Astrocyte of the hippocampus (primary cell): Measurements from ENCODE around the gene TICRR.
A peak's percentile ranks its signal among the peaks of the same experiment; 100 is the strongest.
"Not testable (repeated sequence)": the region's sequence is repeated elsewhere in the genome, so short reads cannot be mapped to it uniquely, and the experiment has no call there.

Experiments used
- DNase-seq: peaks from one replicate; pipeline ENCODE4 v3.0.0; 2011; ENCODE audit warnings: low read depth, low spot score

The TICRR gene, protein sequence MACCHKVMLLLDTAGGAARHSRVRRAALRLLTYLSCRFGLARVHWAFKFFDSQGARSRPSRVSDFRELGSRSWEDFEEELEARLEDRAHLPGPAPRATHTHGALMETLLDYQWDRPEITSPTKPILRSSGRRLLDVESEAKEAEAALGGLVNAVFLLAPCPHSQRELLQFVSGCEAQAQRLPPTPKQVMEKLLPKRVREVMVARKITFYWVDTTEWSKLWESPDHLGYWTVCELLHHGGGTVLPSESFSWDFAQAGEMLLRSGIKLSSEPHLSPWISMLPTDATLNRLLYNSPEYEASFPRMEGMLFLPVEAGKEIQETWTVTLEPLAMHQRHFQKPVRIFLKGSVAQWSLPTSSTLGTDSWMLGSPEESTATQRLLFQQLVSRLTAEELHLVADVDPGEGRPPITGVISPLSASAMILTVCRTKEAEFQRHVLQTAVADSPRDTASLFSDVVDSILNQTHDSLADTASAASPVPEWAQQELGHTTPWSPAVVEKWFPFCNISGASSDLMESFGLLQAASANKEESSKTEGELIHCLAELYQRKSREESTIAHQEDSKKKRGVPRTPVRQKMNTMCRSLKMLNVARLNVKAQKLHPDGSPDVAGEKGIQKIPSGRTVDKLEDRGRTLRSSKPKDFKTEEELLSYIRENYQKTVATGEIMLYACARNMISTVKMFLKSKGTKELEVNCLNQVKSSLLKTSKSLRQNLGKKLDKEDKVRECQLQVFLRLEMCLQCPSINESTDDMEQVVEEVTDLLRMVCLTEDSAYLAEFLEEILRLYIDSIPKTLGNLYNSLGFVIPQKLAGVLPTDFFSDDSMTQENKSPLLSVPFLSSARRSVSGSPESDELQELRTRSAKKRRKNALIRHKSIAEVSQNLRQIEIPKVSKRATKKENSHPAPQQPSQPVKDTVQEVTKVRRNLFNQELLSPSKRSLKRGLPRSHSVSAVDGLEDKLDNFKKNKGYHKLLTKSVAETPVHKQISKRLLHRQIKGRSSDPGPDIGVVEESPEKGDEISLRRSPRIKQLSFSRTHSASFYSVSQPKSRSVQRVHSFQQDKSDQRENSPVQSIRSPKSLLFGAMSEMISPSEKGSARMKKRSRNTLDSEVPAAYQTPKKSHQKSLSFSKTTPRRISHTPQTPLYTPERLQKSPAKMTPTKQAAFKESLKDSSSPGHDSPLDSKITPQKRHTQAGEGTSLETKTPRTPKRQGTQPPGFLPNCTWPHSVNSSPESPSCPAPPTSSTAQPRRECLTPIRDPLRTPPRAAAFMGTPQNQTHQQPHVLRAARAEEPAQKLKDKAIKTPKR (N-terminal part only)

DNA sequence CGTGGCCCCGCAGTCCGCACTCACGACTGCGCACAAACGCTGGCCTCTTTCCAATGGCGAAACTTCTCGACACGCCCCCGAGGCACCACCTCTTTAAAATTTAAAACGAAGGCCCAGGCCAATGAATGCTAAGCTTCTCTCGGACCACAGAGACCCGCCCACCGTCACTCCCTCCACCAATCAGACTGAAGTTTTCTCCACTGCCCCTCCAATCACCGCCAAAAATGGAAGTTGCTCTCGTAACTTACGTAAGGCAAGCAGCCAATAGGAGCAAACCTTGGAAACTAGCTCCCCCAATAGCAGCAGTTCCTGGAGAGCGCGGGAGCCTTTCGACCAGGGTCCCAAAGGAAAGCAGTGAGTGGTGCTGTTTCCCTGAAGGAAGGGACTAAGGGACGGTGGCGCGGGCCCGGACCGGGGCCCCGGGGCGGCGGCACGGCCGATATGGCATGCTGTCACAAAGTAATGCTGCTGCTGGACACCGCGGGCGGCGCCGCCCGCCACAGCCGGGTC, at the start of gene TICRR:
Gene TICRR (plus strand): TSS at position 324 of the 510 bp plus-strand sequence. CDS start 118 bp downstream, at position 442.
- DNase-seq, result peak; percentile 99

DNA sequence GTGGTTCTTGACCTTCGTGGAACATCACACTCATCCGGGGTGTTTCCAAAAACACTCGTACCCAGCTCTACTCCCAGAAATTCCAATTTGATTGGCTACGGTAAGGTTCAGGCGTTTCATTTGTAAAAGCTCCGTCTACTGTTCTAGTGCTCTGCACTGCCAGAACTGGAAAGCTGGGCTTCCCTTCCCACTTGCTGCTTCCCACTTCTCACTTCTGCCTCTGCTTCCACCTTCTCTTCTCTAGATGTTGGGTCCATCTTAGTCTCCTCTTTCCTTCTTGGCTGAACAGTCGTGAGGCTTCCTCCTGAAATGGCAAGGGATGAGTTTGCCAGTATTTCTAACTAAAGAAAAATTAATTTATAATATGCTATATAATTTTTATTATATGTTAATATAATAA, 49.1 kb upstream of the TICRR start:
- no peak for DNase-seq

DNA sequence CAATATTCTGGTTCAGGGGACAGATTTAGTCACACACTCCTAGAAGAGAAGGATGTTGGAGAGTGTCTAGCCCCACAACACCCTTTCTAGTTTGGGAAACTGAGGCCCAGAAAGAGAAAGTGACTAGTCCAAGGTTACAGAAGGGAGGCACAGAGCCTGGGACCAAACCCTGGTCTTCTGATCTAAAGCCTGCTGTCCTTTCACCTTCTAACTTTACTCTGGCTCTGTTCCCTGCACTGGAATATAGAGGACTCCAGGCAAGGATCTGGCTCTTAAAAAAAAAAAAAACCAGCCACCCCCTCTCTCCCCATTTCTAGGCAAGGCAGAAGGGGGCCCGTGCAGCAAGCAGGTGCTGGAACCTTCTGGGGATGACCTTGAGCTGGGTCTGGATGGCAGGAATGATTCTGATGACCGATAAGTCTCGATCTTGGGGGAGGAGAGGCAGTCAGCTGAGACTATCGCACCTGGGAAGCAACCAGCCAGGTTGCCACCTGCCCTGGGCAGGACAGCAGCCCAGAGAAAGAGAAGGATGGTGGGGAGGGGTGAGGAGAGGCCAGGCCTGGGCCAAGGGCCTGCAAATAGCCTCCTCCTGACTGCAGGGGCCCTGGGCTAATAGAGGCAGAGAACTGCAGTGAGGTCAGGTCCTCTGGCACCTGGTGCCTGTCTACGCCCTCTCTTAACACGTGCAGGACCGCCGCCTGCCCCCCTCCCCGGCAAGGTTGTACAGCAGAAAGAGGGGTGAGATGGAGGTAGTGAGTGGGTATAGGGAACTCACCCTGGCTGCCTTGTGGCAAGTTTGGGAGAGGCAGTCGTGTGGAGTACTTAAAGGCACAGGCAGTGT, 48.4 kb upstream of the TICRR start:
- no peak for DNase-seq

DNA sequence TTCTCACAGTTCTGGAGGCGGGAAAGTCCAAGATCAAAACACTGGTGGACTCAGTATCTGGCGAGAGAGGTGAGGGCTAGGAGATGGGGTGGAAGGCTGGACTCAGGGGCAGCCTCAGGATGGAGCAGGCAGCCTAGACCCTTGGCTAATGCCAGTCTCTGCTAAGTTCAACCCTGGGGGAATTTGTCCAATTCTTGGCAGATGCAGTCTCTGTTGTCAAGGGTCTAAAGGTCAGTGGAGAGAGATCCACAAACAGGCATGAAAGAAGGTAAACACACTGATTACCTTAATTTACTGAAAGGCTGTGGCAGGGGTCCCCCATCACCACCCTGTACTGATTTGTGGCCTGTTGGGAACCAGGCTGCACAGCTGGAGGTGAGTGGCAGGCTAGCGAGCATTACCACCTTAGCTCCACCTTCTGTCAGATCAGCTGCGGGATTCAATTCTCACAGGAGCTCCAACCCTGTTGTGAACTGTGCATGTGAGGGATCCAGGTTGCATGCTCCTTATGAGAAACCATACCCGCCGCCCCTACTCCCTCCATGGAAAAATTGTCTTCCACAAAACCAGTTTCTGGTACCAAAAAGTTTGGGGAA, 46.4 kb upstream of the TICRR start:
- DNase-seq, result no peak

DNA sequence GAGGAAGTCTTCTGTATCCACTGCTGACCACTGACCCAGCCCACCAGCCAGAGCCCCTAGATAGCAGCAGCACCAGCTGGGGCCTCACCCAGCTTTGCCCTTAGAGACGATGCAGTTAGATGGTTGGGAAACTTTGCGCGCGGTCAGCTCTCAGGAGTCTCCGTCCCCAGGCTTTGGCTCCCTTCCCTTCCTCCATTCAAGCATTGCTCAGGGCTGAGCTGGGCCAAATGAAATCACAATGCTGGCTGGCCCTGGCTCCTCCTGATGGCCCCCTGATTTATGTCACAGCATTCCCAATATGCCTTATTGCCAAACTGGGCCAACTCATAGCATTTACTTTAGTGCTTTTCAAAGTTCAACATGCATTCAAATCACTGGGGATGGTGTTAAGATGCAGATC, 44.3 kb upstream of the TICRR start:
- no peak for DNase-seq

DNA sequence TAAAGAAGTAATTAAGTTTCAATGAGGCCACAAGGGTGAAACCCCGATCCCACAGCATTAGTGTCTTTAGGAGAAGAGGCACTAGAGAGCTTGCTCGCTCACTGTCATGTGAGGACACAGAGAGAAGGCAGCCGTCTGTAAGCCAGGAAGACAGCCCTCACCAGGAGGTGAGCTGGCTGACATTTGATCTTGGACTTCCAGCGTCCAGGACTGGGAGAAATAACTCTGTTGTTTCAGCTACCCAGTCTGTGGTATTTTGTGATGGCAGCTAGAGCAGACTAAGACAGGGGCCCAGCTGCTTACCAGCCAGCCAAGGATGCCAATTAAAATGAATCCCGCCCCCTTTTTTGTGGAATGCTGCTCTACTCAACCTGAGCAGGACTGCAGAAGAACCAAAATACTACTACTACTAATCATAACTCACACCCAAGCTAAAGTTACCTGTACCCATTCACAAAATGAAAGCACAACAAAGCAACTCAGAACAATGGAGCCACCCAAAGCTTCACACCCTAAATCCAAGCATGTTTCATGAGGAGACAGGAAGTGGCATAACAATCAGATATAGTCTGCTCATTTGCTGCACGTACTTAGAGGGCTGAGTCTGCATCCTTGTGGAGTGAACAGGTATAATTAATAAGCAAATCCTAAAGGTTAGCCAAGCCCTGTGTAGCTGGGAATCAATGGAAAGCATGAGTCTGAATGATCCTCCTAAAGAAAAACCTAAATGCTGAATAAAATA, 43.3 kb upstream of the TICRR start:
- DNase-seq, result peak; percentile 9

DNA sequence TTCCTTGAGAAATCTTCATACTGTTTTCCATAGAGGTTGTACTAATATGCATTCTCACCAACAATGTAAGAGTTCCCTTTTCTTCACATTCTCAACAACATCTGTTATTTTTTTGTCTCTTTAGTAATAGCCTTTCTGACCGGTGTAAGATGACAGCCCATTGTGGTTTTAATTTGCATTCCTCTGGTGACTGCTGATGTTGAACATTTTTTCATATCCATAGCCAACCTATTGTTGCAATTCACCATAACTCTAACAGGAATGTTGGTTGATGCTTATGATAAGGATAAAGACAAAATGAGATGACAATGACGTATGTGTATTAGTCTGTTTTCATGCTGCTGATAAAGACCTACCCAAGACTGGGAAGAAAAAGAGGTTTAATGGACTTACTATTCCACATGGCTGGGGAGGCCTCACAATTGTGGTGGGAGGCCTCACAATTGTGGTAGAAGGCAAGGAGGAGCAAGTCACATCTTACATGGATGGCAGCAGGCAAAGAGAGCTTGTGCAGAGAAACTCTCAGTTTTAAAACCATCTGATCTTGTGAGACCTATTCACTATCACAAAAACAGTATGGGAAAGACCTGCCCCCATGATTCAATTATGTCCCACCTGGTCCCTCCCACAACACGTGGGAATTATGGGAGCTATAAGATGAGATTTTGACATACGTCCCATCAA, 41.3 kb upstream of the TICRR start:
- DNase-seq, result peak; percentile 17

DNA sequence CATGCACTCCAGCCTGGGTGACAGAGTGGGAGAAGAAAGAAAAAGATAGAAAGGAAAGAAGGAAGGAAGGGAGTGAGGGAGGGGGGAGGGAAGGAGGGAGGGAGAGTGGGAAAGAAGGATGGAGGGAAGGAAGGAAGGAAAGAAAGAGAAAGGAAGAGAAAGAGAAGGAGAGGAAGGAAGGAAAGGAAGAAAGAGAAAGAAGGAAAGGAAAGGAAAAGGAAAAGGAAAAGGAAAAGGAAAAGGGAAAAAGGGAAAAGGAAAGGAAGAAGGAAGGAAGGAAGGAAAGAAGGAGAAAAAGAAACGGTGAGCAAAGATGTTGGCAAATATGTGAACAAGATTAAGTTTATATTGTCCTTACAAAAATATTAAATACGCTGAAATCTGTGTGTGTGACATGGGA, 36.2 kb upstream of the TICRR start:
- no peak for DNase-seq

DNA sequence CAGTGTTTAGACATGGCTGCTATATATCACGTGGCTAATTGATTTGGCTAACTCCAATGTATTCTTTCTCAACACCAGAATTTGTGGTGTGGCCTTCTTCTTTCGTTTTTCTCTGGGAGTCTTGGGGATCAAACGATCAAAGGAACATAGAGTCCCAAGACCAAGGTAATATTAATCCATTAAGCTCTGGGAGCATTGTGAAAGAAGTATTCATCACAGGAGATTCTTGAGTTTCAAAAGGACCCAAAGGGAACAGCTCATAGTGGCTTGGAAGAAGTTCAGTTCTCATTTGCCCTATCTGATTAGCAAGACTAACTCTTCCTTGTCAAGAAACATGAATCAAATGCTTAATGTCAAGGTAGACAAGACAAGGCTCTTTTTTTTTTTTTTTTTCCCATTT, 32.9 kb upstream of the TICRR start:
- no peak for DNase-seq

DNA sequence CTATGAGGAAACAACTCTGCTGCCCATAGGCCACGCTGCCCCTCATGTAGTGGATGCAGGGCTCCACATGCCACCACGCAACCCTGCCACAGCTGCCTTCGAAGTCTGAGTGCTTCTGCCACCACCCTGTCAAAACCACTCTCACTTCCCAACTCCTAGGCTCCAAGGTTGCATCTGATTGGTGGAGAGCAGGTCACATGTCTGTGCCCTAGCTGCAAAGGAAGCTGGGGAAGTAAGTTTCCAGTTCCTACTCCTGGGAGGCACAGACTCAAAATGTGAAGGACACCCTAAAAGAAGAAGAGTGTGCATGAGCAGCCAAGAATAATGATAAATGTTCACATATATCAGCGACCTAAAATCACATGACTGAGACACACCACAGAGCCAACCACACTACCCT, 31.9 kb upstream of the TICRR start:
- DNase-seq, result no peak

DNA sequence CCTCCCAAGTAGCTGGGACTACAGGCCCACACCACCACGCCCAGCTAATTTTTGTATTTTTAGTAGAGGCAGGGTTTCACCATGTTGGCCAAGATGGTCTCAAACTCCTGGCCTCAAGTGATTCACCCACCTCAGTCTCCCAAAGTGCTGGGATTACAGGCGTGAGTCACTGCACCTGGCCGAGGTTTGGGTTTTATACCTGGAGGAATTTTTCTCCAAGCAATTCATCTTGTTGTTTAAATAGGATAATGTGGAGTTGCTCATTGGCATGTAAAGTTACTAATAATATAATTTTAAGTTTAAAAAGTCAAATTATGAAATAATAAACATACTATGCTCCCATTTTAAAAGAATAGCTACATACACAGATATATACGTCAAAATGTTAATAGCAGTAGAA, 26.1 kb upstream of the TICRR start:
- DNase-seq, result not testable (repeated sequence)

DNA sequence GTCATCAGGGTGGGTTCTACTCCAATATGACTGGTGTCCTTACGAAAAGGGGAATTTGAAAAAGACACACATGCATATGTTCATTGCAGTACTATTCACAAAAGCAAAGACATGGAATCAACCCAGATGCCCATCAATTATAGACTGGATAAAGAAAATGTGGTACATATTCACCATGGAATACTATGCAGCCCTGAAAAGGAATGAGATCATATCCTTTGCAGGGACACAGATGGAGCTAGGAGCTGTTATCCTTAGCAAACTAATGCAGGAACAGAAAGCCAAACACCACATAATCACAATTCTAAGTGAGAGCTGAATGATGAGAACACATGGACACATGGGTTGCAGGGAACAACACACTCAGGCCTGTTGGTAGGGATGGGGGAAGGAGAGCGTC, 24.8 kb upstream of the TICRR start:
- no peak for DNase-seq

DNA sequence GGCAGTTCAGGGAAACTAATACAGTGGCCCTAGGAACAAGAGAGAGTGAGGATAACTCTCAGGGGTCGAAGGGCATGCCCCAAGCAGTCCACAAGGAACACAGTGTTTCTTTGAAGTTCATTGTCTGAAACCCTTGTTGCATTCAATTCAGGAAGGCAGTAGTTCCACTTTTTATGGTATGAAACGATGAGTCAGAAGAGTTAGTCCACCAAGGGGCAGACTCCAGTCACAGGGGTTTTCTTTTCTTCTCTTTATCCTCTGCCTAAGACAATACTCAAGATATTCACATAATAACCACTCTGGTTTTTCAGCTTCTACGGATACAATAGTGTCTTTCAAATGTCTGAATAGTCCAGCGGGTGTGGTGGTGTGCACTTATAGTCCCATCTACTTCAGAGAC, 23.7 kb upstream of the TICRR start:
- DNase-seq, result peak; percentile 23

DNA sequence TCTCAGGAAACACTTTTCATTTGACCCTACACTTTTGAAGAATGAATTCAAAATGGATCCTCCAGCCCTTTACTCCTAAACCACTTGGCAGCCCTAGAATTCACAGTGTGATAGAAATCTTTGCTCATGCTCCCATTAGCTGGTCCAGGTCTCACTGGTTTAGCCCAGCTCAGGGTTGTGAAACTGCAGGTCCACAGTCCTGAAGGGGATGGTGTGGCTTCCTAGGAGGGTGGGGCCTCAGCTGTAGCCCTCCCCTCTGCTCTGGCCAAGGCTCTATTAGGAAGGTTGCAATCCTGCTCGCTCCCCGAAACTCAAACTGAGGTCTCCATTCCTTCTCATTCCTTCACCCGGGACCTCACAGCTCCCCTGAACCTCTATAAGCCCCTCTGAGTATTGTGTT, 21.6 kb upstream of the TICRR start:
- DNase-seq, result no peak

DNA sequence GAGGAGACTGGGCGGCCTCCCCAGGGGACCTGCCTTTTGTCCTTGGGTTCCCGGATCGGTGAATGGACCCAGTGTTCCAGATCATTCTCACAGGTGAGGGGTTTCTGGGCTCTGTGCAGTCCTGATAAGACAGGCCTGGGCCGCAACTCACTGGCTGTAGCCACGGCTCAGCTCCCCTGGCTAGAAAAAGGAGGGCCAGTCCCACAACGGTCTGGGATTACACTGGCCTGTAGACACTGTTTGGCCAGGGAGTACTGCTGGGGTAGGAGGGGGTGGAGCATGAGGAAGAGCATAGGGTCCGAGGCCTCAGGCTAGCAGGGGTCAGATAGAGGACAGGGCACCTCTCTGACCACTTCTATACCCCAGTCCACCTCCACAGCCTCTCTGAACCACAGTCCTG, 21.0 kb upstream of the TICRR start:
- no peak for DNase-seq

DNA sequence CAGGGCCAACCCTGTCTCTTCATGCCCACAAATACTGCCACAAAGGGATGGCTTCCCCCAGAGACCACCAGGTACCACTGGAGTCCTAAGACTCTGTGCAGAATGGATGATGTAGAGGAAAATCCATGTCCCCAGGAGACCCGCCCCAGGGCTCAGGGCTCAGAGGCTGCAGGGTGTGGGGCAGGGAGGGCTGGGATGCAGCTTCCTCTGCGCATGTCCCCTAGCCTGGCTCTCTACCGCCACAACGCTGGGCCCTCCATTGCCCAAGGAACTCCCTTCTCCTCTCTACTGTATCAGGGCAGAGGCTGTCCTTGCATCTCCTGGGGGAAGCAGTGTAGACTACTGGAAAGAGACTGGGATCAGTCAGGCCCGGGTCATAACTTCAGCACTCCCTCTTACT, 19.5 kb upstream of the TICRR start:
- no peak for DNase-seq

DNA sequence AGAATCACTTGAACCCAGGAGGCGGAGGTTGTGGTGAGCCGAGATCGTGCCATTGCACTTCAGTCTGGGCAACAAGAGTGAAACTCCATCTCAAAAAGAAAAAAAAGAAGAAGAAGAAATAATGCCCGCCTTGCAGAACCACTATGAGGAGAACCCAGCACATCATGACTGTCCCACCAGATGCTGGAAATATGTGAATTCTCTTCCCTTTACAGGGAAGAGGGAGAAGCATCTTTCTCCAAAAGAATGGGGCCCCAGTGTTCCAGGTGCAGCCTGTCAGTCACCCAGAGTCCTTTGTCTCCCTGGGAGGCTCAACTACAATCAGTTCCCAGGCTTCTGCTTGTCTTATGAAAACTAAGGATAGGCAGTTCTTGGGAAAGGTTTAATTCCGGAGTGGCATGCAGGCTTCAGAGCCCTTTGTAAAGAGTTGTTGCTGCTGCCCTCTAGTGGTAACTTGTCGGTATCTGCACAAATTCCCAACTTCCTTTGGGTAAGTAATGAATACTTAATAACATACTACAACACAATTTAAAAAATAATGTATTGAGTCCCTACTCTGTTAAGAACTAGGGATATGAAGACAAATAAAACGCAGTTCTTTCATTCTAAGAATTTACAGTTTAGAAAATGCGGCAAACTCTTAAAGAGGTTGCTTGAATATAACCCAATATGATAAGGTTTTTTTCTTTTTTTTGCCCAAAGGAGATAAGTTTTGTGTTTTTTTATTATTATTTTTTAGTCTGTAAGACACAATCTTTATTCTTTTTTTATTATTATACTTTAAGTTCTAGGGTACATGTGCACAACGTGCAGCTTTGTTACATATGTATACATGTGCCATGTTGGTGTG, 18.6 kb upstream of the TICRR start:
- DNase-seq, result peak; percentile 85

DNA sequence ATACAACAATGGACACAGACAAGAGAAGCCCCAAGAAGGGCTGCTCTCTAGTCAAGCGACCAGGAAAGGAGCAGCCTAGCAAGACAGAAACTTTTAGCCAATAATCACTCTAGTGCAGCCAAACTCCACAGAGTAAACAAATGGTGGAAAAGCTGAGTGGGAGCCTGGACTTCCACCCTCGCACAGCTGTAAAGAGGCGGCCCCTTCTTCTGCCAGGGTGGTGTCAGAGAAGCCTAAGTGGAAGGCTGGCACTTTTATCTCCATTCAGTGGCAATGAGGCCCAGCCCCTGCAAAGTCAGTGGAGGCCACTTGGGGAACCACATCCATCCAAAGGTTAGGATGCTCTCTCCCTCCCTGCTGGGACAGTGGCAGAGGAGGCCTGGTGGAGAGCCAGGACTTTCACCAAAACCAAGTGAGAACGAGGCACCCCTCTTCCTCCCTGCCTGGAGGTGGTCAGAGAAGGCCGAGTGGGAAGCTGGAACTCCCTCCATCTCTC, 15.5 kb upstream of the TICRR start:
- DNase-seq, result no peak
